ENCODE measurements around the gene TPK1. TPM values are rescaled to one million over a fixed set of nuclear protein-coding genes. Genes with fewer than 3 reads are reported as not detected.

The TPK1 gene
- total RNA-seq, 1 experiment from 2014 or later, result 3.3 TPM

DNA sequence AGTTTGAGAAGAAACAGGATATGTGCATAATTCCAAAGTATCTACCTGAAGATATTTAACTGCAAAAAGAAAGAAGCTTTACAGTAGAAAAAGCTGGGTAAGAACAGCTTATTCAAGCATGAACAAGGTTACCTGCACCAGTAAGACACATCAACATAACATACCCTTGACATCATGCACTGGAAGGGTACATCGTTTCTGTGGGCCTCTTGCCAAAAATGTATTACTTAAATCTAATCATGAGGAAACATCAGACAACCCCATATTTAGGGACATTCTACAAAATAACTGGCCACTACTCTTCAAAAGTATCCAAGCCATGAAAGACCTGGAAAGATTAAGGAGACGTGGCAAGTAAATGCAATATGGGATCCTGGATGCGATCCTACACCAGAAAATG, 18.9 kb downstream of the TPK1 start:
- no TSS peak for BruUV-seq (replicated peaks)

DNA sequence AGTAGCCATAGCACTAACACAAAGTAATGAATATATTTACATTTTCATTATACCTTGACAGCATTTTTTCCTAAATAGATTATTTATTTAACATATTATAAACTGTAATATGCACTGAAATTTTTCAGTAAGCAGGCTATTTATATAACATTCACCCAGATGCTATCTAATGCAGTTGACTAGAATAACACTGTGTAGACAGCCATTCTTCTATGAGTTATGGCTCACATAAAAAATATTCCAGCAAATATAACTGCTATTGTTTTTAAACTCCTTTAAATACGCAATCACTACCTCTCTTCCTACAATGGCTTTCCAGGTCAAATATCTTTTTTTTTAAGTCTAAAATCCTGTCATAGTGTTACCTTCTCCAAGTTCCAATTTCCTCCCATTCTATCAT, 21.6 kb downstream of the TPK1 start:
- TF ChIP-seq, protein P1, sequence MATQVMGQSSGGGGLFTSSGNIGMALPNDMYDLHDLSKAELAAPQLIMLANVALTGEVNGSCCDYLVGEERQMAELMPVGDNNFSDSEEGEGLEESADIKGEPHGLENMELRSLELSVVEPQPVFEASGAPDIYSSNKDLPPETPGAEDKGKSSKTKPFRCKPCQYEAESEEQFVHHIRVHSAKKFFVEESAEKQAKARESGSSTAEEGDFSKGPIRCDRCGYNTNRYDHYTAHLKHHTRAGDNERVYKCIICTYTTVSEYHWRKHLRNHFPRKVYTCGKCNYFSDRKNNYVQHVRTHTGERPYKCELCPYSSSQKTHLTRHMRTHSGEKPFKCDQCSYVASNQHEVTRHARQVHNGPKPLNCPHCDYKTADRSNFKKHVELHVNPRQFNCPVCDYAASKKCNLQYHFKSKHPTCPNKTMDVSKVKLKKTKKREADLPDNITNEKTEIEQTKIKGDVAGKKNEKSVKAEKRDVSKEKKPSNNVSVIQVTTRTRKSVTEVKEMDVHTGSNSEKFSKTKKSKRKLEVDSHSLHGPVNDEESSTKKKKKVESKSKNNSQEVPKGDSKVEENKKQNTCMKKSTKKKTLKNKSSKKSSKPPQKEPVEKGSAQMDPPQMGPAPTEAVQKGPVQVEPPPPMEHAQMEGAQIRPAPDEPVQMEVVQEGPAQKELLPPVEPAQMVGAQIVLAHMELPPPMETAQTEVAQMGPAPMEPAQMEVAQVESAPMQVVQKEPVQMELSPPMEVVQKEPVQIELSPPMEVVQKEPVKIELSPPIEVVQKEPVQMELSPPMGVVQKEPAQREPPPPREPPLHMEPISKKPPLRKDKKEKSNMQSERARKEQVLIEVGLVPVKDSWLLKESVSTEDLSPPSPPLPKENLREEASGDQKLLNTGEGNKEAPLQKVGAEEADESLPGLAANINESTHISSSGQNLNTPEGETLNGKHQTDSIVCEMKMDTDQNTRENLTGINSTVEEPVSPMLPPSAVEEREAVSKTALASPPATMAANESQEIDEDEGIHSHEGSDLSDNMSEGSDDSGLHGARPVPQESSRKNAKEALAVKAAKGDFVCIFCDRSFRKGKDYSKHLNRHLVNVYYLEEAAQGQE (IDR thresholded peaks at IDR 0.05; ENCODE audit: insufficient read depth in 1 of 2, low read depth in 2 of 2, low read length in 1 of 2), result no peak
- TF ChIP-seq, protein P2, sequence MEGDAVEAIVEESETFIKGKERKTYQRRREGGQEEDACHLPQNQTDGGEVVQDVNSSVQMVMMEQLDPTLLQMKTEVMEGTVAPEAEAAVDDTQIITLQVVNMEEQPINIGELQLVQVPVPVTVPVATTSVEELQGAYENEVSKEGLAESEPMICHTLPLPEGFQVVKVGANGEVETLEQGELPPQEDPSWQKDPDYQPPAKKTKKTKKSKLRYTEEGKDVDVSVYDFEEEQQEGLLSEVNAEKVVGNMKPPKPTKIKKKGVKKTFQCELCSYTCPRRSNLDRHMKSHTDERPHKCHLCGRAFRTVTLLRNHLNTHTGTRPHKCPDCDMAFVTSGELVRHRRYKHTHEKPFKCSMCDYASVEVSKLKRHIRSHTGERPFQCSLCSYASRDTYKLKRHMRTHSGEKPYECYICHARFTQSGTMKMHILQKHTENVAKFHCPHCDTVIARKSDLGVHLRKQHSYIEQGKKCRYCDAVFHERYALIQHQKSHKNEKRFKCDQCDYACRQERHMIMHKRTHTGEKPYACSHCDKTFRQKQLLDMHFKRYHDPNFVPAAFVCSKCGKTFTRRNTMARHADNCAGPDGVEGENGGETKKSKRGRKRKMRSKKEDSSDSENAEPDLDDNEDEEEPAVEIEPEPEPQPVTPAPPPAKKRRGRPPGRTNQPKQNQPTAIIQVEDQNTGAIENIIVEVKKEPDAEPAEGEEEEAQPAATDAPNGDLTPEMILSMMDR (IDR thresholded peaks at IDR 0.05), result no peak
- TF ChIP-seq POLR2AphosphoS5 (IDR thresholded peaks at IDR 0.05; ENCODE audit: low read depth, low read length), result no peak
- no peak for TF ChIP-seq TCF7L2 (IDR thresholded peaks at IDR 0.05; ENCODE audit: low read depth, low read length)
- TF ChIP-seq SIN3A (IDR thresholded peaks at IDR 0.05; ENCODE audit: borderline replicate concordance, insufficient read depth, low read depth, low read length), result no peak
- in situ Hi-C loops (cut with HindIII; ENCODE audit: low pct_unique_long_range_greater_than_20kb, low sequenced_read_pairs) (no loop called here), intact Hi-C loops (cut with micrococcal nuclease; ENCODE audit: unreplicated experiment) (no loop called here)
- no peak for ATAC-seq
- no peaks in the 10 kb centered on the region for H3K36me3 ChIP-seq (ENCODE audit: control insufficient read depth, insufficient read depth, low read length)
- H3K27ac ChIP-seq (ENCODE audit: low read length), result no peak overlapping the region
- H3K4me1 ChIP-seq (ENCODE audit: control insufficient read depth, insufficient read depth, low read length), result no peaks in the 10 kb centered on the region
- ChIA-PET CTCF (no interaction called here), POLR2A (no interaction called here)
- no peak for DNase-seq (ENCODE audit: low read depth, low spot score)
- no peaks in the 10 kb centered on the region for H3K9me3 ChIP-seq (ENCODE audit: control insufficient read depth, insufficient read depth, low read depth, low read length)
- H3K4me3 ChIP-seq (ENCODE audit: low read depth in 2 of 2, low read length in 2 of 2), result no peak overlapping the region
- no TSS peak for BruUV-seq (replicated peaks)
- H3K27me3 ChIP-seq (ENCODE audit: control insufficient read depth, insufficient read depth, low read length), result no peaks in the 10 kb centered on the region

More for the DNA sequence above, 18.9 kb downstream of the TPK1 start:
- intact Hi-C loops (cut with micrococcal nuclease; ENCODE audit: unreplicated experiment) (no loop called here), in situ Hi-C loops (cut with HindIII; ENCODE audit: low pct_unique_long_range_greater_than_20kb, low sequenced_read_pairs) (no loop called here)
- Histone ChIP-seq H3K36me3 (ENCODE audit: control insufficient read depth, insufficient read depth, low read length) (no peaks in the 10 kb centered on the region), H3K27me3 (ENCODE audit: control insufficient read depth, insufficient read depth, low read length) (no peaks in the 10 kb centered on the region), H3K27ac (ENCODE audit: low read length) (no peak overlapping the region), H3K9me3 (ENCODE audit: control insufficient read depth, insufficient read depth, low read depth, low read length) (no peaks in the 10 kb centered on the region), H3K4me1 (ENCODE audit: control insufficient read depth, insufficient read depth, low read length) (no peaks in the 10 kb centered on the region), H3K4me3 (ENCODE audit: low read depth in 2 of 2, low read length in 2 of 2) (no peak overlapping the region)
- ATAC-seq, result no peak
- POLR2A ChIA-PET, result no interaction called here
- DNase-seq (ENCODE audit: low read depth, low spot score), result no peak
- TF ChIP-seq, protein P1 (IDR thresholded peaks at IDR 0.05; ENCODE audit: insufficient read depth in 1 of 2, low read depth in 2 of 2, low read length in 1 of 2), result no peak
- TF ChIP-seq, protein P2 (IDR thresholded peaks at IDR 0.05), result no peak
- no peak for TF ChIP-seq SIN3A (IDR thresholded peaks at IDR 0.05; ENCODE audit: borderline replicate concordance, insufficient read depth, low read depth, low read length)
- TF ChIP-seq POLR2AphosphoS5 (IDR thresholded peaks at IDR 0.05; ENCODE audit: low read depth, low read length), result no peak
- no peak for TF ChIP-seq TCF7L2 (IDR thresholded peaks at IDR 0.05; ENCODE audit: low read depth, low read length)
- CTCF ChIA-PET, result no interaction called here

Measured in Panc1 (cell line).